ENCODE data around the gene PSMD14. TPM values are rescaled to one million over a fixed set of nuclear protein-coding genes. Genes with fewer than 3 reads are reported as not detected.

The PSMD14 gene
- polyA plus RNA-seq, 1 donor from 2014 or later, result 136 TPM

DNA sequence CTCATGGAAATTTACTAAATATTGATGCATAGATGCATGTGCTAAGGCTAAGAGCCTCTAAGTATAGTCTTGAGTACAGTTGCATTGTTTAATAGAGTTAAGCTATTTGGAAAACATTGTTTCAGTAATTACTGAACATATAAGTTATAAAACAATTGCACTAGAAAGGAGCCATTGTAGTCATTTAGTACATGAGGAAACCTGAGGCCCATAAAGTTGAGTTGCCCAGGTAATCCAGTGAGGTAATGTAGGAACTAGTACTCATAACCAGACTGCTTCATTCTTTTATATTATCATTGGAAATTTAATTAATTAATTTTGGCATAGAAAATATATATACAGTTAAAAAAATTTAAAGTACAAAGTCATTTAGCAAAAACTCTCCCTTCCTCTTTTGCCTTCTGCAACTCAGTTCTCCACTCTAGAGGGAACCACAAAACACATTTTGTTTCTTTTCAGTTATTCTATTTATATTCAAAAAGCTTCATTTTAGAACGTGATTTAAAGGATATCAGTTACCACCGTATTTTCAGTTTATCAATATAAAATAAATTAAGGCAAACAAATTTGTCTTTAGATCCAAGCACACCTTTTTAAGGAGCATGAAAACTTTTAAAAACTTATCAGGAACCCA is 80.0 kb downstream of the PSMD14 start:
- Histone ChIP-seq H3K9me2 (ENCODE audit: insufficient read depth, low read length) (no peaks in the 10 kb centered on the region), H3K79me2 (replicated peaks; ENCODE audit: insufficient read depth, low read length) (no peaks in the 10 kb centered on the region), H3K27ac (ENCODE audit: low read length) (no peak overlapping the region), H2AFZ (ENCODE audit: low read depth, low read length) (no peak overlapping the region), H3K9me3 (ENCODE audit: low read length) (no peaks in the 10 kb centered on the region), H4K20me1 (ENCODE audit: insufficient read depth) (no peaks in the 10 kb centered on the region), H3K36me3 (ENCODE audit: insufficient read depth, low read length) (no peaks in the 10 kb centered on the region), H3K27me3 (ENCODE audit: insufficient read depth, low read depth, low read length) (no peaks in the 10 kb centered on the region), H3K4me3 (ENCODE audit: low read length) (no peak overlapping the region), H3K4me2 (ENCODE audit: low read length) (no peak overlapping the region), H3K9ac (ENCODE audit: low read length) (no peak overlapping the region), H3F3A (ENCODE audit: insufficient read depth, low read length, poor library complexity, severe bottlenecking) (no peaks in the 10 kb centered on the region)
- TF ChIP-seq, protein P1, sequence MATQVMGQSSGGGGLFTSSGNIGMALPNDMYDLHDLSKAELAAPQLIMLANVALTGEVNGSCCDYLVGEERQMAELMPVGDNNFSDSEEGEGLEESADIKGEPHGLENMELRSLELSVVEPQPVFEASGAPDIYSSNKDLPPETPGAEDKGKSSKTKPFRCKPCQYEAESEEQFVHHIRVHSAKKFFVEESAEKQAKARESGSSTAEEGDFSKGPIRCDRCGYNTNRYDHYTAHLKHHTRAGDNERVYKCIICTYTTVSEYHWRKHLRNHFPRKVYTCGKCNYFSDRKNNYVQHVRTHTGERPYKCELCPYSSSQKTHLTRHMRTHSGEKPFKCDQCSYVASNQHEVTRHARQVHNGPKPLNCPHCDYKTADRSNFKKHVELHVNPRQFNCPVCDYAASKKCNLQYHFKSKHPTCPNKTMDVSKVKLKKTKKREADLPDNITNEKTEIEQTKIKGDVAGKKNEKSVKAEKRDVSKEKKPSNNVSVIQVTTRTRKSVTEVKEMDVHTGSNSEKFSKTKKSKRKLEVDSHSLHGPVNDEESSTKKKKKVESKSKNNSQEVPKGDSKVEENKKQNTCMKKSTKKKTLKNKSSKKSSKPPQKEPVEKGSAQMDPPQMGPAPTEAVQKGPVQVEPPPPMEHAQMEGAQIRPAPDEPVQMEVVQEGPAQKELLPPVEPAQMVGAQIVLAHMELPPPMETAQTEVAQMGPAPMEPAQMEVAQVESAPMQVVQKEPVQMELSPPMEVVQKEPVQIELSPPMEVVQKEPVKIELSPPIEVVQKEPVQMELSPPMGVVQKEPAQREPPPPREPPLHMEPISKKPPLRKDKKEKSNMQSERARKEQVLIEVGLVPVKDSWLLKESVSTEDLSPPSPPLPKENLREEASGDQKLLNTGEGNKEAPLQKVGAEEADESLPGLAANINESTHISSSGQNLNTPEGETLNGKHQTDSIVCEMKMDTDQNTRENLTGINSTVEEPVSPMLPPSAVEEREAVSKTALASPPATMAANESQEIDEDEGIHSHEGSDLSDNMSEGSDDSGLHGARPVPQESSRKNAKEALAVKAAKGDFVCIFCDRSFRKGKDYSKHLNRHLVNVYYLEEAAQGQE (IDR thresholded peaks at IDR 0.05; ENCODE audit: borderline replicate concordance), result no peak
- TF ChIP-seq EZH2 (IDR thresholded peaks at IDR 0.05; ENCODE audit: borderline replicate concordance, insufficient read depth, low read length, poor library complexity, severe bottlenecking) (no peak), RAD21 (conservative IDR thresholded peaks at IDR 0.05) (no peak), EP300 (conservative IDR thresholded peaks at IDR 0.05; ENCODE audit: poor library complexity, severe bottlenecking) (no peak), CTCF (IDR thresholded peaks at IDR 0.05; ENCODE audit: poor library complexity, severe bottlenecking) (no peak), SMC3 (conservative IDR thresholded peaks at IDR 0.05; ENCODE audit: poor library complexity) (no peak), POLR2AphosphoS5 (IDR thresholded peaks at IDR 0.05) (no peak), MXI1 (conservative IDR thresholded peaks at IDR 0.05; ENCODE audit: poor library complexity, severe bottlenecking) (no peak), TAF1 (IDR thresholded peaks at IDR 0.05; ENCODE audit: low read depth) (no peak)

GRCh38 chr2:161391737-161392506 is 83.7 kb downstream of the PSMD14 start:
- H3F3A ChIP-seq (ENCODE audit: insufficient read depth, low read length, poor library complexity, severe bottlenecking), result no peaks in the 10 kb centered on the region
- TF ChIP-seq RAD21 (conservative IDR thresholded peaks at IDR 0.05), result no peak
- no peak for TF ChIP-seq MXI1 (conservative IDR thresholded peaks at IDR 0.05; ENCODE audit: poor library complexity, severe bottlenecking)
- TF ChIP-seq, protein P1 (IDR thresholded peaks at IDR 0.05; ENCODE audit: borderline replicate concordance), result no peak
- TF ChIP-seq CTCF (IDR thresholded peaks at IDR 0.05; ENCODE audit: poor library complexity, severe bottlenecking), result no peak
- TF ChIP-seq POLR2AphosphoS5 (IDR thresholded peaks at IDR 0.05), result no peak
- TF ChIP-seq SMC3 (conservative IDR thresholded peaks at IDR 0.05; ENCODE audit: poor library complexity), result no peak
- TF ChIP-seq TAF1 (IDR thresholded peaks at IDR 0.05; ENCODE audit: low read depth), result no peak
- TF ChIP-seq EZH2 (IDR thresholded peaks at IDR 0.05; ENCODE audit: borderline replicate concordance, insufficient read depth, low read length, poor library complexity, severe bottlenecking), result no peak
- no peaks in the 10 kb centered on the region for H4K20me1 ChIP-seq (ENCODE audit: insufficient read depth)
- H3K4me2 ChIP-seq (ENCODE audit: low read length), result no peak overlapping the region
- H3K27me3 ChIP-seq (ENCODE audit: insufficient read depth, low read depth, low read length), result no peaks in the 10 kb centered on the region
- H2AFZ ChIP-seq (ENCODE audit: low read depth, low read length), result no peak overlapping the region
- no peak overlapping the region for H3K4me3 ChIP-seq (ENCODE audit: low read length)
- no peaks in the 10 kb centered on the region for H3K9me3 ChIP-seq (ENCODE audit: low read length)
- no peak overlapping the region for H3K9ac ChIP-seq (ENCODE audit: low read length)
- H3K9me2 ChIP-seq (ENCODE audit: insufficient read depth, low read length), result no peaks in the 10 kb centered on the region
- H3K79me2 ChIP-seq (replicated peaks; ENCODE audit: insufficient read depth, low read length), result no peaks in the 10 kb centered on the region
- no peaks in the 10 kb centered on the region for H3K36me3 ChIP-seq (ENCODE audit: insufficient read depth, low read length)
- H3K27ac ChIP-seq (ENCODE audit: low read length), result no peak overlapping the region

Data from neural cell (in vitro differentiated cells).